Loucy (cell line): ENCODE measurements around the gene TAB2.

Experiments
- H2AFZ ChIP-seq: fragments of 200-600 bp; sonication (generic); 2 replicates; pipeline ENCODE4 v1.6.0; 2016; ENCODE audit warnings: antibody characterized with exemption, mild to moderate bottlenecking, low read length, moderate library complexity
- H3F3A ChIP-seq: fragments of 200-600 bp; 2 replicates; pipeline ENCODE4 v1.6.0; 2016; ENCODE audit warnings: antibody characterized with exemption, low read depth, mild to moderate bottlenecking
- H3K27me3 ChIP-seq: fragments of 200-600 bp; sonication (generic); 2 replicates; pipeline ENCODE4 v1.6.1; 2014; ENCODE audit warnings: low read length, mild to moderate bottlenecking; ENCODE audit not compliant: insufficient read depth, poor library complexity, severe bottlenecking
- H3K36me3 ChIP-seq: fragments of 200-600 bp; sonication (generic); 2 replicates; pipeline ENCODE4 v1.6.1; 2016; ENCODE audit warnings: low read length; ENCODE audit not compliant: insufficient read depth
- H3K4me1 ChIP-seq: fragments of 200-600 bp; sonication (generic); 2 replicates; pipeline ENCODE4 v1.5.1; 2014; ENCODE audit warnings: low read length, mild to moderate bottlenecking; ENCODE audit not compliant: insufficient read depth, poor library complexity, severe bottlenecking
- H3K4me2 ChIP-seq: fragments of 200-600 bp; sonication (generic); 2 replicates; pipeline ENCODE4 v1.6.0; 2014; ENCODE audit warnings: antibody characterized with exemption, low read length, low read depth, mild to moderate bottlenecking; ENCODE audit not compliant: poor library complexity, severe bottlenecking
- H3K4me3 ChIP-seq: fragments of 200-600 bp; sonication (generic); 2 replicates; pipeline ENCODE4 v1.5.1; 2014; ENCODE audit warnings: low read length, mild to moderate bottlenecking, mixed read lengths; ENCODE audit not compliant: poor library complexity, severe bottlenecking
- H3K79me2 ChIP-seq: fragments of 200-600 bp; sonication (generic); 2 replicates; pipeline ENCODE4 v1.6.1; 2014; ENCODE audit warnings: low read length; ENCODE audit not compliant: insufficient read depth
- H3K9ac ChIP-seq: fragments of 200-600 bp; sonication (generic); 2 replicates; pipeline ENCODE4 v1.6.0; 2014; ENCODE audit warnings: mild to moderate bottlenecking, low read depth, low read length, moderate library complexity; ENCODE audit not compliant: poor library complexity, severe bottlenecking
- H3K9me2 ChIP-seq: fragments of 200-600 bp; sonication (generic); replicated peaks from 2 replicates; pipeline ENCODE4 v1.6.1; 2016; ENCODE audit warnings: low read depth, low read length, mixed read lengths
- H3K9me3 ChIP-seq: fragments of 200-600 bp; sonication (generic); 2 replicates; pipeline ENCODE4 v1.6.1; 2014; ENCODE audit warnings: mild to moderate bottlenecking, antibody characterized with exemption, low read length, low read depth; ENCODE audit not compliant: insufficient read depth
- H4K20me1 ChIP-seq: fragments of 200-600 bp; sonication (generic); 2 replicates; pipeline ENCODE4 v1.6.0; 2014; ENCODE audit warnings: antibody characterized with exemption, low read length, mild to moderate bottlenecking; ENCODE audit not compliant: insufficient read depth, poor library complexity, severe bottlenecking
- CTCF ChIP-seq: fragments of 200-600 bp; sonication (generic); conservative IDR thresholded peaks from 2 replicates; pipeline ENCODE4 v1.5.1; 2014; ENCODE audit warnings: mild to moderate bottlenecking, antibody characterized with exemption, low read length
- EZH2phosphoT487 ChIP-seq: fragments of 200-600 bp; IDR thresholded peaks from 2 replicates; pipeline ENCODE4 v1.6.1; 2018; ENCODE audit warnings: antibody characterized with exemption, mild to moderate bottlenecking, moderate library complexity, borderline replicate concordance

Gene TAB2

GRCh38 chr6:149451376-149452036 lies 134.0 kb downstream of the TAB2 start:
- no peak overlapping the region for H3K4me3 ChIP-seq
- no peak overlapping the region for H3K4me2 ChIP-seq
- H3K9ac ChIP-seq = no peak overlapping the region
- TF ChIP-seq CTCF (no peak), EZH2phosphoT487 (no peak)
- no peaks in the 10 kb centered on the region for H3K4me1 ChIP-seq
- H4K20me1 ChIP-seq = no peaks in the 10 kb centered on the region
- no peaks in the 10 kb centered on the region for H3K36me3 ChIP-seq
- H3K9me2 ChIP-seq = no peaks in the 10 kb centered on the region
- H3K9me3 ChIP-seq = no peaks in the 10 kb centered on the region
- no peaks in the 10 kb centered on the region for H3K27me3 ChIP-seq
- no peak overlapping the region for H2AFZ ChIP-seq
- H3K79me2 ChIP-seq = no peaks in the 10 kb centered on the region
- H3F3A ChIP-seq = no peaks in the 10 kb centered on the region

- Histone ChIP-seq H3K4me2 (no peak overlapping the region), H3K4me3 (no peak overlapping the region), H3F3A (no peaks in the 10 kb centered on the region), H3K4me1 (no peaks in the 10 kb centered on the region), H2AFZ (no peak overlapping the region), H4K20me1 (no peaks in the 10 kb centered on the region), H3K79me2 (no peaks in the 10 kb centered on the region), H3K36me3 (no peaks in the 10 kb centered on the region), H3K27me3 (no peaks in the 10 kb centered on the region), H3K9ac (no peak overlapping the region), H3K9me2 (no peaks in the 10 kb centered on the region), H3K9me3 (no peaks in the 10 kb centered on the region)
- TF ChIP-seq CTCF (no peak), EZH2phosphoT487 (no peak)
Observed at GRCh38 chr6:149452037-149452939, 134.8 kb downstream of the TAB2 start.

- H3K9me2 ChIP-seq = no peaks in the 10 kb centered on the region
- no peaks in the 10 kb centered on the region for H3K79me2 ChIP-seq
- TF ChIP-seq EZH2phosphoT487 = no peak
- TF ChIP-seq CTCF = no peak
- no peak overlapping the region for H3K4me2 ChIP-seq
- H3K36me3 ChIP-seq = no peaks in the 10 kb centered on the region
- H3K27me3 ChIP-seq = no peaks in the 10 kb centered on the region
- H3K4me1 ChIP-seq = no peaks in the 10 kb centered on the region
- no peak overlapping the region for H3K4me3 ChIP-seq
- H4K20me1 ChIP-seq = no peaks in the 10 kb centered on the region
- H3K9me3 ChIP-seq = no peaks in the 10 kb centered on the region
- no peak overlapping the region for H3K9ac ChIP-seq
- H2AFZ ChIP-seq = no peak overlapping the region
- H3F3A ChIP-seq = no peaks in the 10 kb centered on the region
Observed at GRCh38 chr6:149453597-149454345, 136.3 kb downstream of the TAB2 start.
